Kidney epithelial cell (primary cell): ENCODE measurements around the gene LRRC1. TPM values are rescaled to one million over a fixed set of nuclear protein-coding genes. Genes with fewer than 3 reads are reported as not detected.

Experiments used
- DNase-seq: peaks from one replicate; pipeline ENCODE4 v3.0.0-alpha.2; 2010; ENCODE audit warnings: low read depth
- H3K27me3 ChIP-seq: 2 replicates; pipeline ENCODE4 v1.6.0; 2011; ENCODE audit warnings: low read length; ENCODE audit not compliant: control insufficient read depth, insufficient read depth
- H3K36me3 ChIP-seq: 2 replicates; pipeline ENCODE4 v1.5.1; 2011; ENCODE audit warnings: low read length; ENCODE audit not compliant: control insufficient read depth, insufficient read depth
- H3K4me3 ChIP-seq: 2 replicates; pipeline ENCODE4 v1.5.1; 2011; ENCODE audit warnings: low read depth, mild to moderate bottlenecking, control low read depth, low read length
- CTCF ChIP-seq: IDR thresholded peaks from 2 replicates; pipeline ENCODE4 v1.5.1; 2011; ENCODE audit warnings: mild to moderate bottlenecking, moderate library complexity, low read length, control low read depth, inconsistent platforms; ENCODE audit not compliant: insufficient read depth, poor library complexity, severe bottlenecking
- total RNA-seq: library from RNA; depleted of rRNA; stranded (reverse); fragments of >200 nt; gene quantifications from 2 replicates; pipeline ENCODE4 v1.2.3, GENCODE V29; 2015

Gene LRRC1
- total RNA-seq, 1 donor from 2014 or later: 8.0 TPM

DNA sequence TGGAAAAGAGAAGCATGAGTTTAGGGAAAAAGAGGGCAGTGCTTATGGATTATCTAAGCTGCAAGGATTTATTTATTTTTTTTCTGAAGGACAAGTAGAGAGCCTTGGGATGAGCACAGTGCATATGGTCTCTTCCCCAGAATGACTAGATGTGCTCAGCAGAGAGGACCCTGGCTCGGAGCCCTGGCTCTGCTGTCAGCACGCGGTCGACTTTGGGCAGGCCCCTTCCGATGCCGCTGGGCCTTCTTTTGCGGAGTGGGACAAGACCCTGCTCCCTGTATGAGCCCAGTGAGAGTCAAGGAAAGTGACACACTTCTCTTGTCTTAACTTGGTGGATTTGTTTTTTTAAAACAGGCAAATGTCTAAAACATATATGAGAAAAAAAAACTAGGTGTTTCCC lies 51.4 kb downstream of the LRRC1 start:
- Histone ChIP-seq H3K27me3 (no peaks in the 10 kb centered on the region), H3K36me3 (no peaks in the 10 kb centered on the region), H3K4me3 (no peak overlapping the region)
- no peak for TF ChIP-seq CTCF
- DNase-seq: no peak

DNA sequence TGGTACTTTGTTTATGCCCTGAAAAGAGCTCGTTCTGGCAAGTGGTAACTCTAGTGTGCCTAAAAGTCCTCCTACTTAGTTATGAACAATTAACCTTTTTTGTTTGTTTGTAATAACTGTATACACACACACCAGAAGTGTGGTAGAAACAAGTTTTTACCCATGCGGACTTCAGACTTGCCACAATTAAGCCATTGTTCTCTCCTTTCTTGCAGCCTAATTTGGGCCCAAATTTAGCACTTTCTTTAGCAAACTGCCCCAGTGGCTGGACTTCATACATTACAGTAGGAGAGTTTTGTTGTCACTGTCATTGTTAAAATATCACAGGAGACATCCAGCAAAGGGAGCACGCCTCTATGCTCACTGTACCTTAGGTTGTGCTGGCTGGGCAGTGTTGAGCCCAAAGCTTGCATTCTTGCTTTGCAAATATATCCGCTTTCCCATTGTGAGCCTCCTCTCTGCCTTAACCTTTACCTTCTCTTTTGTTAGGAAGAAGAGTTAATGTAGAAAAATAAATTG lies 53.0 kb downstream of the LRRC1 start:
- TF ChIP-seq CTCF: no peak
- Histone ChIP-seq H3K36me3 (no peaks in the 10 kb centered on the region), H3K4me3 (no peak overlapping the region), H3K27me3 (no peaks in the 10 kb centered on the region)
- no peak for DNase-seq

DNA sequence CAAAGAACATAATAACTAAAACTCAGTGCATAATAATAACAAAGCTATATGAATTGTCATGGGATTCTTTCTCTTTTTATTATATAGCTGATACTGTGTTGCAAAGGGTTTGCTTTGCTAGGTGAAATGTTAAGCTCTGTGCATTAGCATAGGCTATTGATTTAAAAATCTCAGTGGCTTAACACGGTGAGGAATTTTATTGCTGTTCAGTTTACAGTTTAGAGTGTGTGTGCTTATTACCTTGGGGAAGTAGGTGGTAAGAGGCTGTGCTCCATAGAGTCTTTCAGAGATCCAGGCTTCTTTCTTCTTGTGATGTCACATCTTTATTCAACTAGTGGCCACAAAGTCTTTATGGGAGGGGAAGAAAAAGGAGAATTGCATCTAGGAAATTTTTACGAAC lies 55.7 kb downstream of the LRRC1 start:
- Histone ChIP-seq H3K4me3 (no peak overlapping the region), H3K27me3 (no peaks in the 10 kb centered on the region), H3K36me3 (no peaks in the 10 kb centered on the region)
- no peak for DNase-seq
- TF ChIP-seq CTCF: no peak

DNA sequence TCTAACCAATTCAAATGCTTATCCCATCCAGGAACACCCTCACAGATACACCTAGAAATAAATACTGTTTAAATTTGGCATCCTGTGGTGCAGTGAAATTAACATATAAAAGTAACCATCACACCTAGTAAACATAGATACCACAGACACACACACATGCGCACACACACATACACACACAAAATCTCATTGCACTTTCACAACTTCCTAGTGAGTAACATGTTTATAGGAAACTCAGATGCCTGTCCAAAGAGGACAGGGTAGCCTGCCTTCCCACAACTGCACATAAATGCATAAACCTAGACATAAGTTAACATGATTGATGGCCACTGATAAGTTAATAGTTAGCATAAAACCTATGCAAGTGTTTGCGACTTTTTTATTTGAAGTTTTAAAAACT lies 56.8 kb downstream of the LRRC1 start:
- Histone ChIP-seq H3K27me3 (no peaks in the 10 kb centered on the region), H3K4me3 (no peak overlapping the region), H3K36me3 (no peaks in the 10 kb centered on the region)
- DNase-seq: no peak
- no peak for TF ChIP-seq CTCF

GRCh38 chr6:53852805-53853204 lies 58.0 kb downstream of the LRRC1 start:
- Histone ChIP-seq H3K27me3 (no peaks in the 10 kb centered on the region), H3K4me3 (no peak overlapping the region), H3K36me3 (no peaks in the 10 kb centered on the region)
- no peak for TF ChIP-seq CTCF
- DNase-seq: no peak

DNA sequence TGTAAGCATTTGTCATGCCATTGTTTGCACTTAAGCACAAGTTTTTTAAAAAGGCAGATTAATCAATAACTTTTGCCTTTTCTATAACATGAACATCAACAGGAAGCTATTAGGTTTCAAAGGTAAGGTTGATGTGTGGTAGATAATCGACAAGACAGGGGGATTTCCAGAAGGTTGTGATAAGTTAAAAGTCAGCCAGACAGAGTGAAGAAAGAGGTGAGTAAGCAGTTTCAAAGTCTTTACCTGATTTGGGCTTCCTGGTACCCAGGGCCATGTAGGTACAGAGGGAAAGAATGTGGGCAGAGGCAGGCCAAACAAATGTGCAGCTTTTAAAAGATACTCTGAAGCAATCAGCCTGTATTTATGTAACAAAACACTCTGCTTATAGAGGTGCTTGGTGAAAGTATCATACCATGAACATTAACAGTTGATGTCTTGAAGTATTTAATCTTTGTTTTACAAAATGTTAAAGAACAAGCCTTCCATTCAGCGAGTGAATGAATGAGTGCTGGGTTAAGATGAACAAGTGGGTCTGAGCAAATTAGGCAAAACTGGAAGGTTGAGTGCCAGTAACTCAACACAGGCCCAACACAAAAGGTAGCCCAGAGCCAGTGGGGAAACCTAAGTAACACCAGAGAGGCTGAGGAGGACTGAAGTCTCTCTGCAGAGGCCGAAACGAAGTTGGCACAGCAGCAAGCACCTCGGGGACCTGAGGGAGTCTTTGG lies 60.2 kb downstream of the LRRC1 start:
- no peak overlapping the region for H3K4me3 ChIP-seq
- peak; percentile 50 for DNase-seq
- H3K36me3 ChIP-seq: no peaks in the 10 kb centered on the region
- no peak for TF ChIP-seq CTCF
- H3K27me3 ChIP-seq: no peaks in the 10 kb centered on the region
